GM12878 (cell line): ENCODE results near the gene ABCD4. TPM values are rescaled to one million over a fixed set of nuclear protein-coding genes. Genes with fewer than 3 reads are reported as not detected.
A peak's percentile ranks its signal among the peaks of the same experiment; 100 is the strongest.

Experiments
- ATAC-seq: fragments of 200-7000 bp; cut with Tn5 transposase; 3 replicates; pipeline ENCODE4 v1.9.1; 2020; ENCODE audit warnings: mild to moderate bottlenecking, moderate library complexity
- BruUV-seq: library from RNA; stranded (reverse); fragments of 400-500 nt; replicated peaks from 2 replicates; lab custom pipeline; 2021; lab: Mats Ljungman, UMichigan
- CTCF ChIA-PET: fragments of 300-600 bp; sonication (Branson Sonifier 250); formaldehyde crosslinking; extraction: SDS; loops from one replicate; lab custom pipeline; 2021; ENCODE audit warnings: inconsistent platforms; lab: Yijun Ruan, JAX
- POLR2A ChIA-PET: fragments of 350-600 bp; formaldehyde crosslinking; extraction: SDS; loops from one replicate; lab custom pipeline; 2021; ENCODE audit warnings: inconsistent platforms; lab: Charles Lee
- RAD21 ChIA-PET: fragments of 300-600 bp; sonication (Branson Sonifier 250); formaldehyde crosslinking; loops from one replicate; lab custom pipeline; 2023; ENCODE audit warnings: antibody characterized with exemption; ENCODE audit not compliant: unreplicated experiment; lab: Charles Lee
- SMC1A ChIA-PET: fragments of 300-600 bp; sonication (Branson Sonifier 250); formaldehyde crosslinking; loops from one replicate; lab custom pipeline; 2023; ENCODE audit not compliant: unreplicated experiment, uncharacterized antibody; lab: Charles Lee
- DNase-seq: peaks from one replicate; pipeline ENCODE4 v3.0.0-alpha.2; 2011; ENCODE audit warnings: low read depth, low spot score
- FAIRE-seq: peaks from 3 replicates; lab custom pipeline; 2011; peaks lifted over from hg19 to GRCh38; lab: Jason Lieb, UNC
- H2AFZ ChIP-seq: 2 replicates; pipeline ENCODE4 v1.6.0; 2011; ENCODE audit warnings: low read depth, low read length, control low read depth; ENCODE audit not compliant: control insufficient read depth
- H3K27ac ChIP-seq: 2 replicates; pipeline ENCODE4 v1.5.1; 2011; ENCODE audit warnings: control low read depth; ENCODE audit not compliant: control insufficient read depth, insufficient read depth
- H3K27me3 ChIP-seq, 2 experiments: replicated peaks in 1 of 2; 2 replicates each; pipeline versions ENCODE4 v1.6.0 to v1.6.1; 2011; ENCODE audit warnings: low read length in 1 of 2; ENCODE audit not compliant: control insufficient read depth in 2 of 2, insufficient read depth in 2 of 2
- H3K36me3 ChIP-seq, 2 experiments: 2 replicates each; pipeline ENCODE4 v1.5.1; 2011; ENCODE audit warnings: low read length in 1 of 2; ENCODE audit not compliant: control insufficient read depth in 2 of 2, insufficient read depth in 2 of 2
- H3K4me1 ChIP-seq: 2 replicates; pipeline ENCODE4 v1.6.1; 2011; ENCODE audit warnings: mild to moderate bottlenecking, low read length, moderate library complexity, mixed read lengths; ENCODE audit not compliant: control insufficient read depth, insufficient read depth
- H3K4me2 ChIP-seq: 2 replicates; pipeline ENCODE4 v1.6.0; 2011; ENCODE audit warnings: control low read depth; ENCODE audit not compliant: control insufficient read depth, insufficient read depth
- H3K4me3 ChIP-seq: fragments of 200-600 bp; sonication (generic); 2 replicates; pipeline ENCODE4 v1.5.1; 2016
- H3K79me2 ChIP-seq: 2 replicates; pipeline ENCODE4 v1.6.0; 2011; ENCODE audit warnings: low read length; ENCODE audit not compliant: control insufficient read depth, insufficient read depth
- H3K9ac ChIP-seq: 2 replicates; pipeline ENCODE4 v1.8.0; 2011; ENCODE audit warnings: low read length, control low read depth, mixed read lengths; ENCODE audit not compliant: control insufficient read depth, insufficient read depth
- H3K9me3 ChIP-seq: replicated peaks from 3 replicates; pipeline ENCODE4 v1.5.1; 2011; ENCODE audit warnings: mild to moderate bottlenecking, low read length; ENCODE audit not compliant: control insufficient read depth, insufficient read depth
- H4K20me1 ChIP-seq: 2 replicates; pipeline ENCODE4 v1.6.0; 2011; ENCODE audit not compliant: control insufficient read depth, insufficient read depth
- CHD4 ChIP-seq: fragments of 200-600 bp; sonication (generic); IDR thresholded peaks from 2 replicates; pipeline ENCODE4 v1.6.1; 2016; ENCODE audit warnings: mild to moderate bottlenecking
- FOXK2 ChIP-seq: fragments of 450-650 bp; IDR thresholded peaks from 2 replicates; pipeline ENCODE4 v1.6.1; 2017; ENCODE audit warnings: mild to moderate bottlenecking, moderate library complexity
- IKZF1 ChIP-seq: fragments of 450-650 bp; conservative IDR thresholded peaks from 2 replicates; pipeline ENCODE4 v1.6.1; 2017; ENCODE audit warnings: antibody characterized with exemption, mild to moderate bottlenecking
- WGBS: methylation state at CpG from one replicate; pipeline ENCODE4 v1.1.6; 2016; ENCODE audit warnings: low lambda C conversion rate; ENCODE audit not compliant: insufficient replicate concordance, insufficient coverage; ENCODE audit errors: missing lambda C conversion rate; 5-methylcytosine and 5-hydroxymethylcytosine counted together
- in situ Hi-C: fragments of 300-500 bp; cut with MboI; formaldehyde crosslinking; loops from 9 replicates; pipeline ENCODE4 v1.14.3; 2018; ENCODE audit warnings: mixed read lengths
- intact Hi-C: fragments of 100-400 bp; cut with micrococcal nuclease; formaldehyde crosslinking; loops from one replicate; pipeline ENCODE4 v1.14.2; 2022; ENCODE audit not compliant: unreplicated experiment
- polyA plus RNA-seq, 11 experiments: library from polyadenylated mRNA; depleted of rRNA in 4 of 11; unstranded in 6 of 11; stranded (reverse) in 5 of 11; fragments of >200 nt; fragmentation: Nextera tagmentation in 4 of 11; fragmentation: Illumina TruSeq in 1 of 11; extraction: Ambion mirVana in 4 of 11; extraction: Trizol in 1 of 11; gene quantifications; 1 replicate in 1 of 11; 2 replicates in 10 of 11; pipeline versions ENCODE4 v1.2.1 to v1.2.3, GENCODE V29; 2011 to 2016; ENCODE audit warnings: inconsistent platforms in 2 of 11, missing spikeins in 2 of 11, low read depth in 1 of 11
- total RNA-seq, 4 experiments: library from RNA; depleted of rRNA in 3 of 4; stranded (reverse); fragments of >200 nt in 3 of 4; fragmentation: Illumina TruSeq in 1 of 4; extraction: Trizol in 1 of 4; gene quantifications; 2 replicates each; pipeline versions ENCODE4 v1.2.1 to v1.2.3, GENCODE V29; 2013 to 2021
- TF ChIP-seq, protein P1 (sequence below): fragments of 450-650 bp; IDR thresholded peaks from 2 replicates; pipeline ENCODE4 v1.6.1; 2017; ENCODE audit warnings: mild to moderate bottlenecking, moderate library complexity
- TF ChIP-seq, protein P2 (sequence below): IDR thresholded peaks from 2 replicates; pipeline ENCODE4 v1.6.1; 2012; ENCODE audit warnings: low read depth, low read length, improper control_type of control experiment
- TF ChIP-seq, protein P3 (sequence below): fragments of 450-650 bp; formaldehyde crosslinking; IDR thresholded peaks from 2 replicates; pipeline ENCODE4 v1.5.0; 2022; ENCODE audit warnings: mild to moderate bottlenecking, missing genetic modification characterization

Gene ABCD4
- total and polyA plus RNA-seq, 10 of the 15 experiments (the other 5 are each of a cell fraction or from before 2014, with no cell fraction given), result 5.7 to 29.5 (median 23.4) TPM

GRCh38 chr14:74257078-74257940 is 45.4 kb downstream of the ABCD4 start (continued):
- TF ChIP-seq, protein P1, sequence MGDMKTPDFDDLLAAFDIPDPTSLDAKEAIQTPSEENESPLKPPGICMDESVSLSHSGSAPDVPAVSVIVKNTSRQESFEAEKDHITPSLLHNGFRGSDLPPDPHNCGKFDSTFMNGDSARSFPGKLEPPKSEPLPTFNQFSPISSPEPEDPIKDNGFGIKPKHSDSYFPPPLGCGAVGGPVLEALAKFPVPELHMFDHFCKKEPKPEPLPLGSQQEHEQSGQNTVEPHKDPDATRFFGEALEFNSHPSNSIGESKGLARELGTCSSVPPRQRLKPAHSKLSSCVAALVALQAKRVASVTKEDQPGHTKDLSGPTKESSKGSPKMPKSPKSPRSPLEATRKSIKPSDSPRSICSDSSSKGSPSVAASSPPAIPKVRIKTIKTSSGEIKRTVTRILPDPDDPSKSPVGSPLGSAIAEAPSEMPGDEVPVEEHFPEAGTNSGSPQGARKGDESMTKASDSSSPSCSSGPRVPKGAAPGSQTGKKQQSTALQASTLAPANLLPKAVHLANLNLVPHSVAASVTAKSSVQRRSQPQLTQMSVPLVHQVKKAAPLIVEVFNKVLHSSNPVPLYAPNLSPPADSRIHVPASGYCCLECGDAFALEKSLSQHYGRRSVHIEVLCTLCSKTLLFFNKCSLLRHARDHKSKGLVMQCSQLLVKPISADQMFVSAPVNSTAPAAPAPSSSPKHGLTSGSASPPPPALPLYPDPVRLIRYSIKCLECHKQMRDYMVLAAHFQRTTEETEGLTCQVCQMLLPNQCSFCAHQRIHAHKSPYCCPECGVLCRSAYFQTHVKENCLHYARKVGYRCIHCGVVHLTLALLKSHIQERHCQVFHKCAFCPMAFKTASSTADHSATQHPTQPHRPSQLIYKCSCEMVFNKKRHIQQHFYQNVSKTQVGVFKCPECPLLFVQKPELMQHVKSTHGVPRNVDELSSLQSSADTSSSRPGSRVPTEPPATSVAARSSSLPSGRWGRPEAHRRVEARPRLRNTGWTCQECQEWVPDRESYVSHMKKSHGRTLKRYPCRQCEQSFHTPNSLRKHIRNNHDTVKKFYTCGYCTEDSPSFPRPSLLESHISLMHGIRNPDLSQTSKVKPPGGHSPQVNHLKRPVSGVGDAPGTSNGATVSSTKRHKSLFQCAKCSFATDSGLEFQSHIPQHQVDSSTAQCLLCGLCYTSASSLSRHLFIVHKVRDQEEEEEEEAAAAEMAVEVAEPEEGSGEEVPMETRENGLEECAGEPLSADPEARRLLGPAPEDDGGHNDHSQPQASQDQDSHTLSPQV, result 0 out of 2 replicates have a peak, but pooled peaks have one; percentile 17
- TF ChIP-seq CHD4, result no peak

DNA sequence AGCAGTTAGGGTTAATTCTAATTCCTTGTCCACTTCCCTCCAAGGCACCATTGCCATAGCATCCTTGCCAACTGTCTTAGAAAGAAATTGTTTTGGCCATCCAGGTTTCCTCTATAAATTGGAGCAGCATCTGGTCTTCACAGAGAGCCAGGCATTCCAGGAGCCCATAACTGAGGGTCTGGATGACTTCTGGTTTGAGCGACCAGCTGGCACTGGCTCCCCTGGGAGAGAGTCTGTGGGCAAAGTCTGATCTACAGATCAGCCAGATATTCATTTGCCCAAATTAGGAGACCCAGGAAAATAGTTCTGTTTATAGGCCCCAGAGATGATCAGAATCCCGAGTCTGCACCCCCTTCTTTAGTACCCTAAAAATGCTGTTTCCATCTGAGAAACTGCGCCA is 47.5 kb downstream of the ABCD4 start:
- WGBS, result 32% methylated on average over 2 of the region's 3 CpGs
- TF ChIP-seq, protein P2, sequence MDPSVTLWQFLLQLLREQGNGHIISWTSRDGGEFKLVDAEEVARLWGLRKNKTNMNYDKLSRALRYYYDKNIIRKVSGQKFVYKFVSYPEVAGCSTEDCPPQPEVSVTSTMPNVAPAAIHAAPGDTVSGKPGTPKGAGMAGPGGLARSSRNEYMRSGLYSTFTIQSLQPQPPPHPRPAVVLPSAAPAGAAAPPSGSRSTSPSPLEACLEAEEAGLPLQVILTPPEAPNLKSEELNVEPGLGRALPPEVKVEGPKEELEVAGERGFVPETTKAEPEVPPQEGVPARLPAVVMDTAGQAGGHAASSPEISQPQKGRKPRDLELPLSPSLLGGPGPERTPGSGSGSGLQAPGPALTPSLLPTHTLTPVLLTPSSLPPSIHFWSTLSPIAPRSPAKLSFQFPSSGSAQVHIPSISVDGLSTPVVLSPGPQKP, result no peak
- TF ChIP-seq, protein P3, sequence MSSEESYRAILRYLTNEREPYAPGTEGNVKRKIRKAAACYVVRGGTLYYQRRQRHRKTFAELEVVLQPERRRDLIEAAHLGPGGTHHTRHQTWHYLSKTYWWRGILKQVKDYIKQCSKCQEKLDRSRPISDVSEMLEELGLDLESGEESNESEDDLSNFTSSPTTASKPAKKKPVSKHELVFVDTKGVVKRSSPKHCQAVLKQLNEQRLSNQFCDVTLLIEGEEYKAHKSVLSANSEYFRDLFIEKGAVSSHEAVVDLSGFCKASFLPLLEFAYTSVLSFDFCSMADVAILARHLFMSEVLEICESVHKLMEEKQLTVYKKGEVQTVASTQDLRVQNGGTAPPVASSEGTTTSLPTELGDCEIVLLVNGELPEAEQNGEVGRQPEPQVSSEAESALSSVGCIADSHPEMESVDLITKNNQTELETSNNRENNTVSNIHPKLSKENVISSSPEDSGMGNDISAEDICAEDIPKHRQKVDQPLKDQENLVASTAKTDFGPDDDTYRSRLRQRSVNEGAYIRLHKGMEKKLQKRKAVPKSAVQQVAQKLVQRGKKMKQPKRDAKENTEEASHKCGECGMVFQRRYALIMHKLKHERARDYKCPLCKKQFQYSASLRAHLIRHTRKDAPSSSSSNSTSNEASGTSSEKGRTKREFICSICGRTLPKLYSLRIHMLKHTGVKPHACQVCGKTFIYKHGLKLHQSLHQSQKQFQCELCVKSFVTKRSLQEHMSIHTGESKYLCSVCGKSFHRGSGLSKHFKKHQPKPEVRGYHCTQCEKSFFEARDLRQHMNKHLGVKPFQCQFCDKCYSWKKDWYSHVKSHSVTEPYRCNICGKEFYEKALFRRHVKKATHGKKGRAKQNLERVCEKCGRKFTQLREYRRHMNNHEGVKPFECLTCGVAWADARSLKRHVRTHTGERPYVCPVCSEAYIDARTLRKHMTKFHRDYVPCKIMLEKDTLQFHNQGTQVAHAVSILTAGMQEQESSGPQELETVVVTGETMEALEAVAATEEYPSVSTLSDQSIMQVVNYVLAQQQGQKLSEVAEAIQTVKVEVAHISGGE, result no peak
- TF ChIP-seq IKZF1 (no peak), FOXK2 (no peak)
- FAIRE-seq, result no peak
- CTCF ChIA-PET, result interaction anchor here (1.0 to 2.1 kb wide), 4 partner anchors 9 to 369 kb away, joined by 3 to 8 read pairs (median 4); no protein-coding TSS in a partner anchor
- Histone ChIP-seq H3K36me3 (no peaks in the 10 kb centered on the region), H3K27ac (no peak overlapping the region), H2AFZ (no peak overlapping the region), H4K20me1 (no peaks in the 10 kb centered on the region), H3K4me3 (no peak overlapping the region), H3K4me2 (no peak overlapping the region), H3K79me2 (no peaks in the 10 kb centered on the region), H3K4me1 (peaks cover 6% of the 10 kb centered on the region), H3K27me3 (peaks cover 3 to 4% of the 10 kb centered on the region in 2 experiments; a peak in 3 of 4 replicates), H3K9ac (no peak overlapping the region), H3K9me3 (no peaks in the 10 kb centered on the region)
- SMC1A ChIA-PET, result interaction anchor here (1.2 kb wide), 1 partner anchor 45 kb away, joined by 3 read pairs; no protein-coding TSS in a partner anchor
- DNase-seq, result no peak
- no TSS peak for BruUV-seq
- intact Hi-C loops (no loop called here), in situ Hi-C loops (no loop called here)
- POLR2A ChIA-PET, result no interaction called here
- RAD21 ChIA-PET, result no interaction called here
- no peak for ATAC-seq
